ENCODE results near the gene SUSD4.

DNA sequence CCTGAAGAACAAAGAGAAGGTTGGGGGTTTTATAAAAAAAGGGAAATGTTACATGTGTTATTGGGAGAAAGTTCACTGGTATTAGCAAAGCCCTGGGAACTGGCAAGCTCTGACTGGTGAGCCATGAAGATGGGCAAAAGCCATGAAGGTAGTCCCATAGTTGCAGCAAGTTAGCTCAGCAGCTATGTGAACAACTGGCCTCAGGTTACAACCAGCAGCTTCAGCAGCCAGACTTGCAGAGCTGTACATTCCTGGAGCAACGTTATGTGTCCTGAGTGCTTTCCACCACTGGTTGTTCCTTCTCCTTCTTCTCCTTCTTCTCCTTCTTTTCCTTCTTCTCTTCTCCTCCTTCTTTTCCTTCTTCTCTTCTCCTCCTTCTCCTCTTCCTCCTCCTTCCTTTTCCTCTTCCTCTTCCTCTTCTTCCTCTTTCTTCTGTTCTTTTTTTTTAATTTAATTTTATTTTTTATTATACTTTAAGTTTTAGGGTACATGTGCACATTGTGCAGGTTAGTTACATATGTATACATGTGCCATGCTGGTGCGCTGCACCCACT is 164.8 kb downstream of the SUSD4 start:
- TF ChIP-seq, protein P1, sequence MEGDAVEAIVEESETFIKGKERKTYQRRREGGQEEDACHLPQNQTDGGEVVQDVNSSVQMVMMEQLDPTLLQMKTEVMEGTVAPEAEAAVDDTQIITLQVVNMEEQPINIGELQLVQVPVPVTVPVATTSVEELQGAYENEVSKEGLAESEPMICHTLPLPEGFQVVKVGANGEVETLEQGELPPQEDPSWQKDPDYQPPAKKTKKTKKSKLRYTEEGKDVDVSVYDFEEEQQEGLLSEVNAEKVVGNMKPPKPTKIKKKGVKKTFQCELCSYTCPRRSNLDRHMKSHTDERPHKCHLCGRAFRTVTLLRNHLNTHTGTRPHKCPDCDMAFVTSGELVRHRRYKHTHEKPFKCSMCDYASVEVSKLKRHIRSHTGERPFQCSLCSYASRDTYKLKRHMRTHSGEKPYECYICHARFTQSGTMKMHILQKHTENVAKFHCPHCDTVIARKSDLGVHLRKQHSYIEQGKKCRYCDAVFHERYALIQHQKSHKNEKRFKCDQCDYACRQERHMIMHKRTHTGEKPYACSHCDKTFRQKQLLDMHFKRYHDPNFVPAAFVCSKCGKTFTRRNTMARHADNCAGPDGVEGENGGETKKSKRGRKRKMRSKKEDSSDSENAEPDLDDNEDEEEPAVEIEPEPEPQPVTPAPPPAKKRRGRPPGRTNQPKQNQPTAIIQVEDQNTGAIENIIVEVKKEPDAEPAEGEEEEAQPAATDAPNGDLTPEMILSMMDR (IDR thresholded peaks at IDR 0.05): no peak
- no peak for TF ChIP-seq POLR2AphosphoS5 (IDR thresholded peaks at IDR 0.05)
- TF ChIP-seq POLR2A (IDR thresholded peaks at IDR 0.05; ENCODE audit: low read depth): no peak
